Upper lobe of right lung (tissue), 1 donor: Measurements from ENCODE around the gene GRID1. TPM values are rescaled to one million over a fixed set of nuclear protein-coding genes. Genes with fewer than 3 reads are reported as not detected.

Experiments
- ATAC-seq: fragments of 200-7000 bp; cut with Tn5 transposase; one replicate; pipeline ENCODE4 v1.9.1; 2020; ENCODE audit warnings: mild to moderate bottlenecking, moderate library complexity
- DNase-seq: peaks from one replicate; pipeline ENCODE4 v3.0.0-alpha.2; 2020
- H3K27ac ChIP-seq: fragments of 200-600 bp; one replicate; pipeline ENCODE4 v1.8.0; 2022
- H3K27me3 ChIP-seq: fragments of 200-600 bp; one replicate; pipeline ENCODE4 v1.8.0; 2022; ENCODE audit warnings: mild to moderate bottlenecking
- H3K36me3 ChIP-seq: fragments of 200-600 bp; one replicate; pipeline ENCODE4 v1.8.0; 2022
- H3K4me1 ChIP-seq: fragments of 200-600 bp; one replicate; pipeline ENCODE4 v1.8.0; 2022
- H3K4me3 ChIP-seq: fragments of 200-600 bp; one replicate; pipeline ENCODE4 v1.8.0; 2022; ENCODE audit warnings: mild to moderate bottlenecking
- H3K9me3 ChIP-seq: fragments of 200-600 bp; one replicate; pipeline ENCODE4 v1.8.0; 2022
- intact Hi-C: fragments of 100-400 bp; cut with DNase I; formaldehyde crosslinking; loops from one replicate; pipeline ENCODE4 v1.11.0; 2022
- total RNA-seq: library from RNA; stranded (reverse); fragmentation: NEBNext Ultra II Directional; extraction: Animal tissue kit (Norgen Biotek cat#: 25700); gene quantifications from one replicate; pipeline ENCODE4 v1.2.1, GENCODE V29; 2021
- TF ChIP-seq, protein P1 (sequence below): fragments of 200-600 bp; IDR thresholded peaks from one replicate; pipeline ENCODE4 v1.8.0; 2022; ENCODE audit warnings: antibody characterized with exemption
- donor health status: DM: no; HTN: yes; CAD: no; lungs with severe emphysema.

Gene GRID1
- total RNA-seq, 1 donor from 2014 or later = 3.0 TPM

DNA sequence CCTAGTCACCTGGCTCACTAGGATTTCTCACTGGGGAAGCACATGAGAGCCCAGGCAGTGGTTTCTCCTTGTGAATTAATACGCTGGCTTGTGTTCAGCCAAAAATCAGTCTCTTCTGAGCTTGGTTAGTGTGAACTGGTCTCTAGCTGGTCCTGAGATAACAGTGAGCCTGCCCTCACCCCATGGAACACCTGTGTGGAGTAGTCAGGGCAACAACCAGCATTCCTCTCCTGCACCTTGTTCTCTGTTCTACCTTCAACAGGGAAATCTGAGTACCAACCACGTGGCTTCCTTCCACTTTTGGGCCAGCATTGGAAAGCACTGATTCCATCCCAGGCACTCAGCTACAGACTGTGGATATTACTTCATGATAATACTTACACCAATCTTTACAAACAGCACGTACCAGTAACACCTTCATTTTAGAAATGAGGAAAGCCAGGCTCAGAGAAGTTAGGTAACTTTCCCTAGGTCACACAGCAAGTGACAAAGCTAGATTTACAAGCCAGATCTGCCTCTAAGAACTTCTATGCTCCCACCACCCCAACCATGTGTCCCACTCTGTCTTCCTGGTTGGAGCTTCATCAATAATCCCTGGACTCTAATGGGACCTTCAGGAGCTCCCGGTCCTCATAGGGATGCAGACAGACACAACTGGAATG, 106.6 kb downstream of the GRID1 start:
- Histone ChIP-seq H3K9me3 (no peaks in the 10 kb centered on the region), H3K27ac (no peak overlapping the region), H3K36me3 (no peaks in the 10 kb centered on the region), H3K4me1 (no peaks in the 10 kb centered on the region), H3K27me3 (peaks cover 18% of the 10 kb centered on the region), H3K4me3 (no peak overlapping the region)
- intact Hi-C loops = no loop called here
- DNase-seq (no peak), ATAC-seq (no peak)
- TF ChIP-seq, protein P1, sequence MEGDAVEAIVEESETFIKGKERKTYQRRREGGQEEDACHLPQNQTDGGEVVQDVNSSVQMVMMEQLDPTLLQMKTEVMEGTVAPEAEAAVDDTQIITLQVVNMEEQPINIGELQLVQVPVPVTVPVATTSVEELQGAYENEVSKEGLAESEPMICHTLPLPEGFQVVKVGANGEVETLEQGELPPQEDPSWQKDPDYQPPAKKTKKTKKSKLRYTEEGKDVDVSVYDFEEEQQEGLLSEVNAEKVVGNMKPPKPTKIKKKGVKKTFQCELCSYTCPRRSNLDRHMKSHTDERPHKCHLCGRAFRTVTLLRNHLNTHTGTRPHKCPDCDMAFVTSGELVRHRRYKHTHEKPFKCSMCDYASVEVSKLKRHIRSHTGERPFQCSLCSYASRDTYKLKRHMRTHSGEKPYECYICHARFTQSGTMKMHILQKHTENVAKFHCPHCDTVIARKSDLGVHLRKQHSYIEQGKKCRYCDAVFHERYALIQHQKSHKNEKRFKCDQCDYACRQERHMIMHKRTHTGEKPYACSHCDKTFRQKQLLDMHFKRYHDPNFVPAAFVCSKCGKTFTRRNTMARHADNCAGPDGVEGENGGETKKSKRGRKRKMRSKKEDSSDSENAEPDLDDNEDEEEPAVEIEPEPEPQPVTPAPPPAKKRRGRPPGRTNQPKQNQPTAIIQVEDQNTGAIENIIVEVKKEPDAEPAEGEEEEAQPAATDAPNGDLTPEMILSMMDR = no peak

DNA sequence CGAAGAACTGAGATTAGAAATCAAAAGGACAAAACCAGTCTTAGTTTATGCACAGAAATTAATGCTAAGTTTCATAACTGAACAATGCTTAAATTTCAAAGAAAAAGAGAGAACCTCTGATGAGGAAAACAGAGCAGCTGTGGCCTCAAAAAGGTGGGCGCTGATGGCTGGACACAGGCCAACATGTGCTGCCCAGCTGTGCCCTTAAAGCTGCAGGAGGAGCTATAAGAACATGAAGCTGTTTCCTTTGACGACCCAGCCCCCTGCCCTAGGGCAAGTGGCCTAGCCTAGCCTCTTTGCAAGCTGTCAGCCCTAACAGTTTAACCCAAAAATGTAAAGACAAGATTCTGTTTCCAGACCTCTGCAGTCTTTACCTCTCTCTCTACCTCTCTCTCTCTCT, 107.7 kb downstream of the GRID1 start:
- TF ChIP-seq, protein P1 = no peak
- intact Hi-C loops = no loop called here
- H3K9me3 ChIP-seq = no peaks in the 10 kb centered on the region
- H3K4me3 ChIP-seq = no peak overlapping the region
- H3K27ac ChIP-seq = no peak overlapping the region
- no peaks in the 10 kb centered on the region for H3K36me3 ChIP-seq
- ATAC-seq (no peak), DNase-seq (no peak)
- peaks cover 9% of the 10 kb centered on the region for H3K27me3 ChIP-seq
- no peaks in the 10 kb centered on the region for H3K4me1 ChIP-seq

DNA sequence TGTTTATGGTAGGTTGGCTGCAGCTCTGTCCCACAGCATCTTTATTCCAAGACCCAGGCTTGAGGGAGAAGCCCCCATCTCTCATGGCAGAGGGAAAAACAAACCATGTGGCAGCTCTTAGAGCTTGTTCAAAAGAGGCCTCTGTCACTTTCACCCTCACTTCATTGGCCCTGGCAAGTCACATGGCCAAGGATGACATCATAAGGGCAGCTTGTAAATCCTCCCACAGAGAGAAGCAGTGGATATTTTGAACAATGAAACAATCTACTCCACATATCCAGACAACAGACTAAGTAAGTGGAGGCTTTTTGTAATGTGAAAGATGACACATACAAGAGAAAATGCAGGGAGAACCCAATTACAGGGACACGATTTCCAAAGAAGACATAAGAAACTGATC, 108.1 kb downstream of the GRID1 start:
- intact Hi-C loops = no loop called here
- Histone ChIP-seq H3K4me3 (no peak overlapping the region), H3K4me1 (no peaks in the 10 kb centered on the region), H3K9me3 (no peaks in the 10 kb centered on the region), H3K36me3 (no peaks in the 10 kb centered on the region), H3K27ac (no peak overlapping the region), H3K27me3 (peaks cover 8% of the 10 kb centered on the region)
- ATAC-seq (no peak), DNase-seq (no peak)
- TF ChIP-seq, protein P1 = no peak

DNA sequence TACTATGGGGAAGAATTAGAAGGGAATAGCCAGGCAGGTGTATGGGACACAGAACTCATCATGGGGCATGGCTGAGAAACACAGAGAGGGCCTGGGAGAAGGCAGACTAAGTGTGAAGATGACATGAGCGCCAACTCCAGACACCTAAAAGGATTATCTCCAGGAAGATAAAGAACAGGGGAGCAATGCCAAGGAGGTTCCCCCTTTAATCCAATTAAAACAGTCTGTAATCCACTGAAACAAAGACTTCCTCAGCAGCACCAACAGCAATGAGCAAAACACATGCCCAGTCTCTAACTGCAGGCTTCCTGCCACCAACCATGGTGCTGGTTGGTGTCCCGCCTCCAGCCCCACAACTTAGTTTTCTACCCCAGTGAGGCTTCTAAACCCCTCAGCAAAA, 108.9 kb downstream of the GRID1 start:
- ATAC-seq (no peak), DNase-seq (no peak)
- Histone ChIP-seq H3K4me3 (no peak overlapping the region), H3K9me3 (no peaks in the 10 kb centered on the region), H3K36me3 (no peaks in the 10 kb centered on the region), H3K27ac (no peak overlapping the region), H3K4me1 (no peaks in the 10 kb centered on the region), H3K27me3 (peaks cover 3% of the 10 kb centered on the region)
- intact Hi-C loops = no loop called here
- TF ChIP-seq, protein P1 = no peak

DNA sequence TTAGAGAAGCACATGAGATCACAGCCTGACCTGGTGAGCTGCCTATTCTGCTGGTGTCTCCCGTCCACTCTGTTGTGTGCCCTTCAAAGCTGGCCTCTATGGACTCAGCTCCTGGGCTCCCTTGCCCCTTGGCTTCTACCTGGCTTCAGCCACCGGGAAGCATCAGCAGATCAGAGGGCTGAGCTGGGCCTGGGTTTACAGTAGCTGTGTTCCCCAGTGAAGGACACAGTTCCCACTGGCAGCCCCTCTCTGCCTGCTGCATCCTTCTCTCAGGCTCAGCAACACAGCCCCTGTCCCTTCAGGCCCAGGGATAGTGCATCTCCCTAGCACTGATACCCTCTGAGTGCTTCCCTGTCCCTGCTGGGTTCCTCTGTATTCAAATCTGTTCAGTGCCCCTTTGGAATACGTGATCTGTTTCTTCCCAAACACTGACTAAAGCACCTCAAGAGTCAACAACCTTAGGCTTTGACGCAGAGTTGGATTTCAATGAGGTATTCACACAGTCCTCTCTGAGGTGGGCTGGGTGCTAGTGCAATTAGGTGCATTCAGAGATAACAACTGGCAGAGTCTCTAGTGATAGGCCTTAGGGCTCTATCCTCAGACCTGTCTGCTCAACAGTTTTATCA, 109.8 kb downstream of the GRID1 start:
- ATAC-seq (no peak), DNase-seq (peak; percentile 33)
- H3K9me3 ChIP-seq = no peaks in the 10 kb centered on the region
- no peak overlapping the region for H3K4me3 ChIP-seq
- no peak overlapping the region for H3K27ac ChIP-seq
- H3K36me3 ChIP-seq = no peaks in the 10 kb centered on the region
- H3K4me1 ChIP-seq = no peaks in the 10 kb centered on the region
- intact Hi-C loops = no loop called here
- TF ChIP-seq, protein P1 = no peak
- no peaks in the 10 kb centered on the region for H3K27me3 ChIP-seq
